Measurements from ENCODE around the gene PRSS36.
A peak's percentile ranks its signal among the peaks of the same experiment; 100 is the strongest.
"Not testable (repeated sequence)": the region's sequence is repeated elsewhere in the genome, so short reads cannot be mapped to it uniquely, and the experiment has no call there.

The PRSS36 gene

GRCh38 chr16:31118223-31119155, 31.4 kb downstream of the PRSS36 start:
- DNase-seq = no peak

GRCh38 chr16:31117384-31118222, 32.3 kb downstream of the PRSS36 start, which contains the start of gene KAT8:
TSS of gene KAT8 (plus strand) at chr16:31117664. CDS start at chr16:31117682, 18 bp downstream.
- peak; percentile 96 for DNase-seq

GRCh38 chr16:31114468-31114867, 35.4 kb downstream of the PRSS36 start:
- DNase-seq = no peak

GRCh38 chr16:31113121-31114120, 36.4 kb downstream of the PRSS36 start:
- no peak for DNase-seq

- no peak for DNase-seq
Observed at GRCh38 chr16:31112711-31113110, 37.2 kb downstream of the PRSS36 start.

DNA sequence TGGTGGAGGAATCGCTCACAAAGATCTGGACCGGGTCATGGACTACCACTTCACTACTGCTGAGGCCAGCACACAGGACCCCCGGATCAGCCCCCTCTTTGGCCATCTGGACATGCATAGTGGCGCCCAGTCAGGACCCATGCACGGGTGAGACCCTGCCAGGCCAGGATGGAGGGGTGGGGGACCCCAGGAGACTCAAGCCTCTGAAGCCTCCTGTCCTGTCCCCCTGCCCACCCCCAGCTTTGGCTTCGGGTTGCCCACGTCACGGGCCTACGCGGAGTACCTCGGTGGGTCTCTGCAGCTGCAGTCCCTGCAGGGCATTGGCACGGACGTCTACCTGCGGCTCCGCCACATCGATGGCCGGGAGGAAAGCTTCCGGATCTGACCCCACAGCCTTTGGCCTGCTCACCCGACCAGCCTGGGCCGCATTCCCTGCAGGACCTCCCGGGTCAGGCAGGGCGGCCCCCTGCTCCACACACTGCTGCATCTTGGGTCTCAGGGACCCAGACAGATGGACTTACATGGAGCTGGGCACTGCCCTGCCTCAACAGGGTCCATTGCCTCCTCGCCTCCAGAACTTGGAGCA, 37.9 kb downstream of the PRSS36 start:
- no peak for DNase-seq

GRCh38 chr16:31110106-31111034, 39.5 kb downstream of the PRSS36 start:
- no peak for DNase-seq

- DNase-seq = no peak
Observed at GRCh38 chr16:31109622-31110021, 40.2 kb downstream of the PRSS36 start.

GRCh38 chr16:31108794-31109558, 40.9 kb downstream of the PRSS36 start:
- DNase-seq = no peak

DNA sequence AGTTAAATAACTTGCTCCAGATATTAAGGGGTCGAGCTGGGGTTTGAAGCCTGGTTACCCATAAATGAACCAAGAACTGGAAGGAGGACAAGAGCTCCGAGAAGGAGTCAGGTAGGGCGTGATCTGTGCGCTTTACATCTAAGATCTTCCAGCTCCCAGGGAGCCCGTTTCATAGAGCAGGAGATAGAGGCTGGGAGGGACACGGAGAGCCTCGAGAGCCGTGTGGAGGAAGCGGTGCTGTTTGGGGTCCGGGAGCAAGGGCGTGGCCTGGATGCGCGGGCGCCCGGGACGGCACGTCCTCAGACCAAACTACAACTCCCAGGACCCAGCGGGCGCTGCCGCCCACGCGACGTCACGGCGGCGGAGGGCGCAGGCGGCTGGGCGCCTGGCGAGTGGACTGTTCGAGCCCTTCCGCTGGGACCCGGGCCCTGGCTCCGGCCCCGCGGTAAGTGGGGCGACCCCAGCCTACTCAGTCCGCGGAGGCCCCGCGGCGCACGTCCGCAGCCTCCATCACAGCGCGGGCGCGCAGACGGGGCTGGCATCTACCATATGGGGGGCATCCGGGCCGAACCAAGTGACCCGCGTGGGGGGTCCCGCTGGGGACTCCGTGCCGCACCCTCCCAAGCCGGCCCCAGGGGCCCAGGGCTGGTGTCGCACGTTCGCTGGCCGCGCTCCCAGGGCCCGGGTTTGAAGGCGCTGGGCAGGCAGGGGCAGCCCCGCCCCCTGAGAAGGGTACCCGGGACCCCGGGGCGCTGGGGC, 41.7 kb downstream of the PRSS36 start, which contains the start of gene BCKDK:
Gene BCKDK, plus strand, starts transcription at position 352 of the 759 bp plus-strand sequence. CDS start 838 bp downstream, outside the sequence.
- DNase-seq = peak; percentile 47

- no peak for DNase-seq
Observed at GRCh38 chr16:31107465-31107867, 42.4 kb downstream of the PRSS36 start.

- no peak for DNase-seq
Observed at GRCh38 chr16:31106509-31107464, 43.1 kb downstream of the PRSS36 start.

- peak; percentile 80 for DNase-seq
Observed at GRCh38 chr16:31105677-31106213, 44.1 kb downstream of the PRSS36 start.

- not testable (repeated sequence) for DNase-seq
Observed at GRCh38 chr16:31100876-31101641, 48.8 kb downstream of the PRSS36 start.

GRCh38 chr16:31099860-31100638, 49.8 kb downstream of the PRSS36 start:
- DNase-seq = no peak
